HCT116 (cell line): ENCODE results near the gene DEFB128. TPM values are rescaled to one million over a fixed set of nuclear protein-coding genes. Genes with fewer than 3 reads are reported as not detected.

Experiments used
- ATAC-seq: fragments of 200-7000 bp; cut with Tn5 transposase; 2 replicates; pipeline ENCODE4 v1.9.1; 2020; ENCODE audit warnings: mild to moderate bottlenecking, moderate library complexity
- BruUV-seq: library from RNA; stranded (reverse); fragments of 400-500 nt; replicated peaks from 2 replicates; lab custom pipeline; 2021; lab: Mats Ljungman, UMichigan
- CTCF ChIA-PET: fragments of 300-600 bp; sonication (Branson Sonifier 250); formaldehyde crosslinking; loops from one replicate; lab custom pipeline; 2021; ENCODE audit warnings: antibody characterized with exemption; lab: Charles Lee
- POLR2A ChIA-PET: fragments of 300-600, 350-600 bp; sonication (Branson Sonifier 250); formaldehyde crosslinking; loops from one replicate; lab custom pipeline; 2021; ENCODE audit warnings: antibody characterized with exemption; lab: Charles Lee
- RAD21 ChIA-PET, 2 experiments: fragments of 300-600 bp; sonication (Branson Sonifier 250); formaldehyde crosslinking; loops; one replicate each; lab custom pipeline; 2023; ENCODE audit warnings: low total read pairs in 2 of 2; ENCODE audit not compliant: uncharacterized antibody in 2 of 2, unreplicated experiment in 2 of 2, low non-redundant PET in 1 of 2; lab: Charles Lee
- DNase-seq: peaks from one replicate; pipeline ENCODE4 v3.0.0-alpha.2; 2010; ENCODE audit warnings: low read depth, low spot score
- H2AFZ ChIP-seq: fragments of 200-600 bp; shearing (Covaris generic), sonication (generic); 2 replicates; pipeline ENCODE4 v1.6.1; 2017; ENCODE audit warnings: low read depth, mixed run types, mixed read lengths, antibody characterized with exemption, low read length; ENCODE audit not compliant: poor library complexity, severe bottlenecking
- H3K27ac ChIP-seq: 2 replicates; pipeline ENCODE4 v1.5.1; 2012; ENCODE audit warnings: low read depth, low read length
- H3K27me3 ChIP-seq: fragments of 200-600 bp; sonication (generic); 2 replicates; pipeline ENCODE4 v1.6.1; 2016; ENCODE audit warnings: mixed run types, low read length, mixed read lengths; ENCODE audit not compliant: insufficient read depth
- H3K36me3 ChIP-seq, 2 experiments: fragments of 200-500 bp in 1 of 2; fragments of 200-600 bp in 1 of 2; sonication (Bioruptor generic) in 1 of 2; sonication (generic) in 1 of 2; 2 replicates each; pipeline versions ENCODE4 v1.5.1 to v1.6.1; 2014 to 2016; ENCODE audit warnings: low read length in 2 of 2, inconsistent platforms in 1 of 2, mixed read lengths in 1 of 2, mixed run types in 1 of 2; ENCODE audit not compliant: insufficient read depth in 2 of 2, control insufficient read depth in 1 of 2
- H3K4me1 ChIP-seq, 2 experiments: fragments of 200-600 bp in 1 of 2; sonication (generic) in 1 of 2; 2 replicates each; pipeline versions ENCODE4 v1.5.1 to v1.6.1; 2012 to 2017; ENCODE audit warnings: low read length in 2 of 2, inconsistent platforms in 1 of 2, mild to moderate bottlenecking in 1 of 2, mixed read lengths in 1 of 2, mixed run types in 1 of 2, moderate library complexity in 1 of 2; ENCODE audit not compliant: insufficient read depth in 2 of 2, control insufficient read depth in 1 of 2
- H3K4me2 ChIP-seq: fragments of 200-600 bp; sonication (generic); 2 replicates; pipeline ENCODE4 v1.6.1; 2017; ENCODE audit warnings: mixed run types, low read length, mixed read lengths
- H3K4me3 ChIP-seq, 2 experiments: fragments of 200-600 bp in 1 of 2; sonication (generic) in 1 of 2; replicated peaks in 1 of 2; 2 replicates each; pipeline ENCODE4 v1.5.1; 2011 to 2016; ENCODE audit warnings: low read length in 2 of 2, control low read depth in 1 of 2, low read depth in 1 of 2, mild to moderate bottlenecking in 1 of 2, mixed read lengths in 1 of 2, mixed run types in 1 of 2
- H3K79me2 ChIP-seq: fragments of 200-600 bp; sonication (generic); 2 replicates; pipeline ENCODE4 v1.6.1; 2017; ENCODE audit warnings: mild to moderate bottlenecking, mixed run types, low read length, moderate library complexity, mixed read lengths; ENCODE audit not compliant: insufficient read depth
- H3K9ac ChIP-seq: fragments of 200-600 bp; sonication (generic); 2 replicates; pipeline ENCODE4 v1.6.1; 2016; ENCODE audit warnings: low read length, mixed read lengths
- H3K9me2 ChIP-seq: fragments of 200-600 bp; sonication (generic), shearing (Covaris generic); 2 replicates; pipeline ENCODE4 v1.6.1; 2017; ENCODE audit warnings: mixed run types, mild to moderate bottlenecking, moderate library complexity; ENCODE audit not compliant: insufficient read depth
- H3K9me3 ChIP-seq, 2 experiments: fragments of 200-500 bp in 1 of 2; fragments of 200-600 bp in 1 of 2; sonication (Bioruptor generic) in 1 of 2; sonication (generic) in 1 of 2; 2 replicates each; pipeline ENCODE4 v1.6.1; 2014 to 2017; ENCODE audit warnings: low read length in 2 of 2, mixed read lengths in 2 of 2, inconsistent platforms in 1 of 2, low read depth in 1 of 2, mild to moderate bottlenecking in 1 of 2, mixed run types in 1 of 2, moderate library complexity in 1 of 2; ENCODE audit not compliant: control insufficient read depth in 1 of 2, insufficient read depth in 1 of 2
- H4K20me1 ChIP-seq: fragments of 200-600 bp; sonication (generic), shearing (Covaris generic); 2 replicates; pipeline ENCODE4 v1.6.1; 2017; ENCODE audit warnings: mixed run types, mild to moderate bottlenecking, moderate library complexity; ENCODE audit not compliant: insufficient read depth
- CBX3 ChIP-seq: IDR thresholded peaks from 2 replicates; pipeline ENCODE4 v1.6.1; 2012; ENCODE audit warnings: low read depth
- EGR1 ChIP-seq: IDR thresholded peaks from 2 replicates; pipeline ENCODE4 v1.6.1; 2012; ENCODE audit warnings: low read depth
- POLR2AphosphoS5 ChIP-seq: IDR thresholded peaks from 2 replicates; pipeline ENCODE4 v1.6.1; 2011; ENCODE audit warnings: mild to moderate bottlenecking, low read depth, low read length, moderate library complexity
- RAD21 ChIP-seq: IDR thresholded peaks from 2 replicates; pipeline ENCODE4 v1.6.1; 2012; ENCODE audit warnings: low read depth, mild to moderate bottlenecking
- SIN3A ChIP-seq: IDR thresholded peaks from 2 replicates; pipeline ENCODE4 v1.6.1; 2012; ENCODE audit warnings: low read depth
- TCF7L2 ChIP-seq: IDR thresholded peaks from 2 replicates; pipeline ENCODE4 v1.7.0; 2011; ENCODE audit warnings: borderline replicate concordance, inconsistent platforms; ENCODE audit not compliant: insufficient read depth, insufficient read length; ENCODE audit errors: extremely low read depth
- YY1 ChIP-seq: IDR thresholded peaks from 2 replicates; pipeline ENCODE4 v1.6.1; 2011; ENCODE audit warnings: low read length, low read depth, moderate library complexity, mild to moderate bottlenecking; ENCODE audit not compliant: insufficient replicate concordance; ENCODE audit errors: extremely low read depth
- ZNF274 ChIP-seq: fragments of 200-500 bp; sonication (Bioruptor generic); IDR thresholded peaks from 2 replicates; pipeline ENCODE4 v1.6.1; 2014; ENCODE audit warnings: mild to moderate bottlenecking, low read depth, low read length, inconsistent platforms
- intact Hi-C: fragments of 100-400 bp; cut with micrococcal nuclease; formaldehyde crosslinking; loops from 2 replicates; pipeline ENCODE4 v1.10.0; 2022
- total RNA-seq: library from RNA; stranded (reverse); gene quantifications from one replicate; pipeline ENCODE4 v1.2.1, GENCODE V29; 2021; ENCODE audit not compliant: unreplicated experiment
- TF ChIP-seq, protein P1 (sequence below): IDR thresholded peaks from 2 replicates; pipeline ENCODE4 v1.6.1; 2012
- TF ChIP-seq, protein P2 (sequence below), 3 experiments: fragments of 200-600 bp in 1 of 3; sonication (generic) in 1 of 3; IDR thresholded peaks in 2 of 3; conservative IDR thresholded peaks in 1 of 3; 2 replicates each; pipeline ENCODE4 v1.5.1; 2012 to 2017; ENCODE audit warnings: low read depth in 2 of 3, low read length in 2 of 3, antibody characterized with exemption in 1 of 3, borderline replicate concordance in 1 of 3, control low read depth in 1 of 3, mild to moderate bottlenecking in 1 of 3, mixed read lengths in 1 of 3, mixed run types in 1 of 3, moderate library complexity in 1 of 3; ENCODE audit not compliant: insufficient read depth in 1 of 3
- TF ChIP-seq, protein P3 (sequence below): IDR thresholded peaks from 2 replicates; pipeline ENCODE4 v1.6.1; 2011; ENCODE audit warnings: mild to moderate bottlenecking, low read length, moderate library complexity; ENCODE audit not compliant: insufficient replicate concordance; ENCODE audit errors: extremely low read depth

Gene DEFB128
- total RNA-seq, 1 experiment from 2014 or later: not detected

DNA sequence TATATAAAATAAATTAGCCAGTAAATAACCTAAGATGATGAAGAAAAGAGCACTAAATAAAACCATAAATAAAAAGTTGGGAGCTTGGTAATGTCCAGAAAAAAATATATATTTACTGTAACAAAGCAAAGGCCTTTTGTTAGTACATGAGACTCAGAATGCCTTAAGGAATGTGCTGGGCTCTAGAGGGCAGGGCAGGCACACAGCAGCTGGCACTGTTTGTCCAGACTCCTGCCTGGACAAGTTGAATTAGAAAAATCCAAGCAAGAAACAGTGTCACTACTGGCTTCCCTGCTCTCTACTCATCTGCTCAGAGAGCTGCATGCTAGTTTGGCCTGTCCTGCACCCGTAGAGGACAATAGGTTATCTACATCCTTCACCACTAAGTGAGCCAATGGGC lies 46.4 kb upstream of the DEFB128 start:
- Histone ChIP-seq H3K9me2 (no peaks in the 10 kb centered on the region), H3K79me2 (no peaks in the 10 kb centered on the region), H3K9ac (no peak overlapping the region), H3K4me1 (no peaks in the 10 kb centered on the region), H3K4me2 (no peak overlapping the region)
- RAD21 ChIA-PET: no interaction called here
- no peak for ATAC-seq
- intact Hi-C loops: no loop called here
- peak; percentile 67 for TF ChIP-seq RAD21
- TF ChIP-seq, protein P1, sequence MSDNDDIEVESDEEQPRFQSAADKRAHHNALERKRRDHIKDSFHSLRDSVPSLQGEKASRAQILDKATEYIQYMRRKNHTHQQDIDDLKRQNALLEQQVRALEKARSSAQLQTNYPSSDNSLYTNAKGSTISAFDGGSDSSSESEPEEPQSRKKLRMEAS: no peak
- TF ChIP-seq, protein P2, sequence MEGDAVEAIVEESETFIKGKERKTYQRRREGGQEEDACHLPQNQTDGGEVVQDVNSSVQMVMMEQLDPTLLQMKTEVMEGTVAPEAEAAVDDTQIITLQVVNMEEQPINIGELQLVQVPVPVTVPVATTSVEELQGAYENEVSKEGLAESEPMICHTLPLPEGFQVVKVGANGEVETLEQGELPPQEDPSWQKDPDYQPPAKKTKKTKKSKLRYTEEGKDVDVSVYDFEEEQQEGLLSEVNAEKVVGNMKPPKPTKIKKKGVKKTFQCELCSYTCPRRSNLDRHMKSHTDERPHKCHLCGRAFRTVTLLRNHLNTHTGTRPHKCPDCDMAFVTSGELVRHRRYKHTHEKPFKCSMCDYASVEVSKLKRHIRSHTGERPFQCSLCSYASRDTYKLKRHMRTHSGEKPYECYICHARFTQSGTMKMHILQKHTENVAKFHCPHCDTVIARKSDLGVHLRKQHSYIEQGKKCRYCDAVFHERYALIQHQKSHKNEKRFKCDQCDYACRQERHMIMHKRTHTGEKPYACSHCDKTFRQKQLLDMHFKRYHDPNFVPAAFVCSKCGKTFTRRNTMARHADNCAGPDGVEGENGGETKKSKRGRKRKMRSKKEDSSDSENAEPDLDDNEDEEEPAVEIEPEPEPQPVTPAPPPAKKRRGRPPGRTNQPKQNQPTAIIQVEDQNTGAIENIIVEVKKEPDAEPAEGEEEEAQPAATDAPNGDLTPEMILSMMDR (IDR thresholded peaks at IDR 0.05 in 2 of 3, conservative IDR thresholded peaks at IDR 0.05 in 1 of 3; ENCODE audit: borderline replicate concordance in 1 of 3, insufficient read depth in 1 of 3, low read depth in 2 of 3, low read length in 2 of 3): peak in 2 of 3 experiments; percentile 18 to 44; a peak in 1 of 6 replicates
- TF ChIP-seq, all 23 proteins: peak for 2
- Histone ChIP-seq H3K27ac (no peak overlapping the region), H3K4me3 (no peak overlapping the region), H2AFZ (no peak overlapping the region), H3K9me3 (no peaks in the 10 kb centered on the region), H3K36me3 (no peaks in the 10 kb centered on the region), H4K20me1 (no peaks in the 10 kb centered on the region), H3K27me3 (no peaks in the 10 kb centered on the region)
- POLR2A ChIA-PET: no interaction called here
- BruUV-seq: no TSS peak
- CTCF ChIA-PET: no interaction called here
- no peak for DNase-seq

DNA sequence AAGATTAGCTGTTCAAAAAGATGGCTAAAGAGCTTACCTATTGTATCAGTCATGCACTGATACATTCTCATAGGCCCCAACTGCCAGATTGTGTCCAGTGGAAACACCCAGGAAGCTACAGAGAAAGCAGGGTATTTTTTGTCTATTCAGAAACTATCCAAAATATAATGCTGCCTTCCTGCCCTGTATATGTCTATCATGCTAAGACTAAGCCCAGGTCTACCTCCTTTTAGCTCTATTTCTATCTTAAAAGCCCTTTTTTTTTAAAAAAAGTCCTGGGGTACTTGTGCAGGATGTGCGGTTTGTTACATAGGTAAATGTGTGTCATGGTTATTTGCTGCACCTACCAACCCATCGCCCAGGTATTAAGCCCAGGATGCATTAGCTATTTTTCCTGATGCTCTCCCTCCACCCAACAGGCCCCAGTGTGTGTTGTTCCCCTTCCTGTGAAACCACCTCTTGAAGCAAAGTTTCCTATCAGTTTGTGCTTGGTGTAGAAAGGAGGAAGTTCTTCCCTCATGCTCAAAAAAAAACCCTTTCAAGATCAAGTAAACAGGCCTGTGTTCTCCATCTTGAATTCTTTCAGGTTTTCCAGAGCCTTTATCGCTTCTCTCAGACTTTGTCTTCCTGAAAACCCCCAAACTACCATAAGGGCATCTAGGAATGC lies 38.1 kb upstream of the DEFB128 start:
- POLR2A ChIA-PET: no interaction called here
- intact Hi-C loops: no loop called here
- Histone ChIP-seq H3K79me2 (no peaks in the 10 kb centered on the region), H3K4me2 (no peak overlapping the region), H3K36me3 (no peaks in the 10 kb centered on the region), H3K4me1 (no peaks in the 10 kb centered on the region), H2AFZ (no peak overlapping the region), H3K9me3 (no peaks in the 10 kb centered on the region), H3K9me2 (no peaks in the 10 kb centered on the region), H4K20me1 (no peaks in the 10 kb centered on the region), H3K27ac (no peak overlapping the region), H3K27me3 (peaks cover 9% of the 10 kb centered on the region), H3K9ac (no peak overlapping the region), H3K4me3 (no peak overlapping the region)
- ATAC-seq: no peak
- RAD21 ChIA-PET: no interaction called here
- DNase-seq: no peak
- CTCF ChIA-PET: no interaction called here
- BruUV-seq: no TSS peak
- TF ChIP-seq ZNF274: no peak
- no peak for TF ChIP-seq CBX3
- no peak for TF ChIP-seq POLR2AphosphoS5
- TF ChIP-seq YY1: no peak
- TF ChIP-seq, protein P3, sequence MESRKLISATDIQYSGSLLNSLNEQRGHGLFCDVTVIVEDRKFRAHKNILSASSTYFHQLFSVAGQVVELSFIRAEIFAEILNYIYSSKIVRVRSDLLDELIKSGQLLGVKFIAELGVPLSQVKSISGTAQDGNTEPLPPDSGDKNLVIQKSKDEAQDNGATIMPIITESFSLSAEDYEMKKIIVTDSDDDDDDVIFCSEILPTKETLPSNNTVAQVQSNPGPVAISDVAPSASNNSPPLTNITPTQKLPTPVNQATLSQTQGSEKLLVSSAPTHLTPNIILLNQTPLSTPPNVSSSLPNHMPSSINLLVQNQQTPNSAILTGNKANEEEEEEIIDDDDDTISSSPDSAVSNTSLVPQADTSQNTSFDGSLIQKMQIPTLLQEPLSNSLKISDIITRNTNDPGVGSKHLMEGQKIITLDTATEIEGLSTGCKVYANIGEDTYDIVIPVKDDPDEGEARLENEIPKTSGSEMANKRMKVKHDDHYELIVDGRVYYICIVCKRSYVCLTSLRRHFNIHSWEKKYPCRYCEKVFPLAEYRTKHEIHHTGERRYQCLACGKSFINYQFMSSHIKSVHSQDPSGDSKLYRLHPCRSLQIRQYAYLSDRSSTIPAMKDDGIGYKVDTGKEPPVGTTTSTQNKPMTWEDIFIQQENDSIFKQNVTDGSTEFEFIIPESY: no peak
- TF ChIP-seq SIN3A: no peak
- no peak for TF ChIP-seq TCF7L2
- no peak for TF ChIP-seq EGR1
